Activated B cell treated with CpG ODN at 0.5 μM for 24 hours (primary cell): Measurements from ENCODE around the gene ARL2. TPM values are rescaled to one million over a fixed set of nuclear protein-coding genes. Genes with fewer than 3 reads are reported as not detected.

Source experiments
- ATAC-seq: fragments of 200-7000 bp; cut with Tn5 transposase; one replicate; pipeline ENCODE4 v1.10.0; 2021; ENCODE audit warnings: low read depth, mild to moderate bottlenecking, moderate library complexity
- CTCF ChIA-PET: fragments of 350-600 bp; sonication (Branson Sonifier 250); formaldehyde crosslinking; loops from one replicate; lab custom pipeline; 2021; ENCODE audit warnings: antibody characterized with exemption; lab: Charles Lee
- POLR2A ChIA-PET: fragments of 350-600 bp; sonication (Branson Sonifier 250); formaldehyde crosslinking; loops from one replicate; lab custom pipeline; 2021; ENCODE audit warnings: antibody characterized with exemption; lab: Charles Lee
- DNase-seq: peaks from one replicate; pipeline ENCODE4 v3.0.0; 2022
- H3K27ac Mint-ChIP-seq: one replicate; pipeline ENCODE4 v1.8.0; 2020; ENCODE audit warnings: mixed read lengths
- H3K27me3 Mint-ChIP-seq: one replicate; pipeline ENCODE4 v1.8.0; 2021; ENCODE audit warnings: mixed read lengths
- H3K36me3 Mint-ChIP-seq: one replicate; pipeline ENCODE4 v1.8.0; 2021; ENCODE audit warnings: low read depth, mixed read lengths
- H3K4me1 Mint-ChIP-seq: one replicate; pipeline ENCODE4 v1.8.0; 2021; ENCODE audit warnings: mixed read lengths
- H3K4me3 Mint-ChIP-seq: one replicate; pipeline ENCODE4 v1.8.0; 2020; ENCODE audit warnings: mild to moderate bottlenecking, mixed read lengths
- H3K9me3 Mint-ChIP-seq: one replicate; pipeline ENCODE4 v1.8.0; 2020; ENCODE audit warnings: mixed read lengths
- CTCF ChIP-seq: fragments of 200-600 bp; IDR thresholded peaks from one replicate; pipeline ENCODE4 v1.8.0; 2022; ENCODE audit warnings: antibody characterized with exemption, mild to moderate bottlenecking
- intact Hi-C: fragments of 100-400 bp; cut with micrococcal nuclease; formaldehyde crosslinking; loops from one replicate; pipeline ENCODE4 v1.15.1; 2024
- total RNA-seq: library from RNA; stranded (reverse); gene quantifications from 2 replicates; pipeline ENCODE4 v1.2.3, GENCODE V29; 2022

ARL2 gene
- total RNA-seq, 1 donor from 2014 or later = 65.6 TPM

GRCh38 chr11:64996710-64997380, 17.1 kb upstream of the ARL2 start, which contains the start of gene BATF2:
BATF2 (minus strand) TSS chr11:64996971; CDS start chr11:64996914, 57 bp downstream.
- DNase-seq (peak; percentile 33), ATAC-seq (peak; percentile 88)
- ChIA-PET POLR2A (interaction anchor here (0.5 to 1.6 kb wide), 7 partner anchors 17 to 187 kb away, joined by 3 to 9 read pairs (median 3); partner anchors contain the start of genes ARL2 and MAJIN), CTCF (interaction anchor here (0.8 to 3.8 kb wide), 4 partner anchors 11 to 149 kb away, joined by 3 to 12 read pairs (median 8); partner anchors contain the start of genes ARL2 and MAJIN)
- no peaks in the 10 kb centered on the region for H3K36me3 Mint-ChIP-seq
- intact Hi-C loops = loop anchor here (1.0 kb wide), 1 partner anchor 150 kb away; no protein-coding TSS in a partner anchor
- no peak for TF ChIP-seq CTCF
- peak within 1 kb of the TSS; percentile 66 for H3K27ac Mint-ChIP-seq
- no peaks in the 10 kb centered on the region for H3K27me3 Mint-ChIP-seq
- H3K9me3 Mint-ChIP-seq = no peaks in the 10 kb centered on the region
- peaks cover 20% of the 10 kb centered on the region for H3K4me1 Mint-ChIP-seq
- peak within 1 kb of the TSS; percentile 70 for H3K4me3 Mint-ChIP-seq

DNA sequence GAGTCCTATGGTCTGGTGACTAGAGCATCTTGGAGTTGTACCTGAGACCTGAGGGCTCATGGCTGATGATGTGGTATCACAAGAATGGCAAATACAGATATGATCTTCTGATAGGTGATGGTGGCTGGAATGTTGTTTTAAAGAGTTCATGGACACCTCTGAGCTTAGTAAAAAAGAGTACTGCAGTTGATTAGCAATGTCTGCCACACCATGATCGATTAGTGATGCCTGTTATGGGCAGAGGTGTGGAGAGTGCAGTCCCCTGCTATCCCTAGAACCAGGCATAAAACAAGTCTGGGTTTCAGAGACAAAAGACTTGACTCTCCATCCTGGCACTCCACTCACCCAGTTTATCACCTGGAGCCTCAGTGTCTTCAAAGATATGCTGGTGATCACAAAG, 15.8 kb upstream of the ARL2 start:
- H3K4me1 Mint-ChIP-seq = peaks cover 19% of the 10 kb centered on the region
- no peaks in the 10 kb centered on the region for H3K9me3 Mint-ChIP-seq
- ATAC-seq (no peak), DNase-seq (no peak)
- H3K36me3 Mint-ChIP-seq = no peaks in the 10 kb centered on the region
- no peak for TF ChIP-seq CTCF
- intact Hi-C loops = no loop called here
- CTCF ChIA-PET = interaction anchor here (3.8 kb wide), 1 partner anchor 16 kb away, joined by 12 read pairs; the partner anchor contains the start of gene ARL2
- H3K27ac Mint-ChIP-seq = peak overlapping the region; percentile 3
- POLR2A ChIA-PET = no interaction called here
- H3K27me3 Mint-ChIP-seq = no peaks in the 10 kb centered on the region
- H3K4me3 Mint-ChIP-seq = no peak overlapping the region

GRCh38 chr11:64998690-64999431, 15.1 kb upstream of the ARL2 start:
- no peak overlapping the region for H3K4me3 Mint-ChIP-seq
- POLR2A ChIA-PET = no interaction called here
- no peak for TF ChIP-seq CTCF

DNA sequence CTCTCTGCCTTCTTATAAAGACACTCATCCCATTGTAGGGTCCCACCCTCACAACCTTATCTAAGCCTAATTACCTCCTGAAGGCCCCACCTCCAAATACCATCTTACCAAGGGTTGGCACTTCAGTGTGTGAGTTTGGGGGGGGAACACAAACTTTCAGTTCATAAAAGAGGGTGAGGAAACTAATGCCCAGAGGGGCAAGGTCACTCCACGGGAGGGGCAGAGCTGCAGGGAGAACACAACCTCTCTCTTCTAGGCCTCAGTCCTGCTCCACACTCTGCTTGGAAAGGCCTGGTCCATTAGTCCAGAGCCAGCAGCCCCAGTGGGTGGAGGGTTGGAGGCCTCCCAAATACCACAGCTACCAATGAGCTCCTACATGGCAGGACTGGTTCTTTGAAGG, 14.5 kb upstream of the ARL2 start:
- Mint-ChIP-seq H3K27me3 (no peaks in the 10 kb centered on the region), H3K4me3 (no peak overlapping the region), H3K27ac (no peak overlapping the region), H3K36me3 (no peaks in the 10 kb centered on the region), H3K4me1 (peaks cover 19% of the 10 kb centered on the region), H3K9me3 (no peaks in the 10 kb centered on the region)
- CTCF ChIA-PET = interaction anchor here (1.3 kb wide), 1 partner anchor 13 kb away, joined by 4 read pairs; no protein-coding TSS in a partner anchor
- TF ChIP-seq CTCF = no peak
- intact Hi-C loops = no loop called here
- POLR2A ChIA-PET = interaction anchor here (0.6 kb wide), 1 partner anchor 9 kb away, joined by 11 read pairs; no protein-coding TSS in a partner anchor
- no peak for DNase-seq
- no peak for ATAC-seq

More at GRCh38 chr11:64998690-64999431, 15.1 kb upstream of the ARL2 start:
- H3K27me3 Mint-ChIP-seq = no peaks in the 10 kb centered on the region
- CTCF ChIA-PET = interaction anchor here (1.3 kb wide), 1 partner anchor 14 kb away, joined by 4 read pairs; no protein-coding TSS in a partner anchor
- peaks cover 19% of the 10 kb centered on the region for H3K4me1 Mint-ChIP-seq
- intact Hi-C loops = no loop called here
- no peak overlapping the region for H3K27ac Mint-ChIP-seq
- ATAC-seq = no peak
- H3K36me3 Mint-ChIP-seq = no peaks in the 10 kb centered on the region
- no peaks in the 10 kb centered on the region for H3K9me3 Mint-ChIP-seq
- DNase-seq = no peak

DNA sequence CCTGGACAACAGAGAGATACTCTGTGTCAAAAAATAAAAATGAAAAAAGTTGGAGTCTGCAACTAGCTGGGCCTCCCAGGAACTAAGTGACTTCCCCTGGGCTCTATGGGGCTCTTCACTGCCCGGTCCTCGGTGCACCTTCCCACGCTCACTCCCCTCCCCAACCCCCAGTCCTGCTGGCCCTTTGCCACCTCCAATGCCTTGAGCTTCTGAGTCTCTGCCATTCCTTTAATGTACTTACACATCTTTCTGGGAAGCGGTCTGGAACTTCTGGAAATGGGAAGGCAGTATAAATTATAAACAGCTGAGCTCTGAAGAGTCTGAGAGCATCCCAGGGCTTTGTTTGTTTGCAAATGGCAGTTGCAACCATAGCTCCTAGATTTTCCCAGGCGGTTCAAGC, 11.3 kb upstream of the ARL2 start:
- intact Hi-C loops = no loop called here
- CTCF ChIA-PET = no interaction called here

More for the DNA sequence above, 11.3 kb upstream of the ARL2 start:
- Mint-ChIP-seq H3K4me1 (peaks cover 7% of the 10 kb centered on the region), H3K4me3 (no peak overlapping the region), H3K27ac (no peak overlapping the region), H3K36me3 (no peaks in the 10 kb centered on the region), H3K27me3 (no peaks in the 10 kb centered on the region), H3K9me3 (no peaks in the 10 kb centered on the region)
- TF ChIP-seq CTCF = no peak
- POLR2A ChIA-PET = no interaction called here
- DNase-seq (no peak), ATAC-seq (no peak)
